Right lobe of liver (tissue), 4 donors: ENCODE results near the gene KCNK13.

Experiments
- CTCF ChIP-seq, 4 donors: fragments of 200-600 bp in 3 of 4; fragments of 450-650 bp in 1 of 4; IDR thresholded peaks; one replicate each; pipeline versions ENCODE4 v1.5.1 to v1.8.0; 2016 to 2022; ENCODE audit warnings: antibody characterized with exemption in 4 of 4, mild to moderate bottlenecking in 2 of 4
- POLR2A ChIP-seq: fragments of 450-650 bp; IDR thresholded peaks from one replicate; pipeline ENCODE4 v1.6.1; 2017; ENCODE audit warnings: antibody characterized with exemption, mild to moderate bottlenecking
- donor health status: DM: no; HTN: no; CAD: no.
- donor health status: DM: no; HTN: no; CAD: no.
- donor health status: DM: no; HTN: yes; CAD: no.

DNA sequence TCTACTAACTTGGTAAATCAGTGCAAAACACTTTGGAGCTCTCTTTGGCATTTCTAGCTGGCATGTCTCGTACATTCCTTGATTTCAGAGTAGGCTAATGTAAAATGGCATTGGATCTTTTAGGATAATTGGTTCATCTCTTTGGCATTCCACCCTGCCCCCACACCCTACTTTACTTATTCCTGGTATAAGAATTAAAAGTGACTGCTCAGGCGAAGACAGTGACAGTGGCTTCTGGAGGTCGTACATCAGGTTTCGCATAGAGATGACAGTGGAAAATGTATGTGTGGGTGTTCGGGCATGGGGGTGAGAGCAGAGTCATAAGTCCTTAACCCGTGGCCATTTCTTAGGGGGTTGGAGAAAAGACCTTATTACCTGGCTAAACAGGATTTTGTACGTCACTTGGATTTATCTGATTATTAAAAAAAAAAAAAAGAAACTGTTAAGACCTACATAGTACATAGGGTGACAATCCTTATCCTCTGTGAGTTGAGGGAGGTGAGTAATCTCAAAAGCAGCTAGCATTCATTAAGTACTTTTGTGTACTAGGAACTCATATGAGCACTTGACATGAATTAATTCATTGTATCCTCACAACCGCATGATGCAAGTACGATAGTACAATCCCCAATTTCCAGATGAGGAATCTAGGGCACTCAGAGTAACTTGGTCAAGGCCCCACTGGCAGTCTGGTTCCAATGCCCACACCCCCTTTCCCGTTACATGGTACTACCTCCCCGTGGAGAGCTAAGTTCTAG is 22.4 kb upstream of the KCNK13 start:
- TF ChIP-seq POLR2A, result no peak
- TF ChIP-seq CTCF (IDR thresholded peaks at IDR 0.05), result no peak
